Activated CD8-positive, alpha-beta T cell treated with anti-CD3 and anti-CD28 coated beads for 36 hours (primary cell): ENCODE results near the gene FGF14. TPM values are rescaled to one million over a fixed set of nuclear protein-coding genes. Genes with fewer than 3 reads are reported as not detected.

Source experiments
- ATAC-seq: fragments of 200-7000 bp; cut with Tn5 transposase; one replicate; pipeline ENCODE4 v1.10.0; 2021; ENCODE audit warnings: mild to moderate bottlenecking, moderate library complexity
- CTCF ChIA-PET: fragments of 350-600 bp; sonication (Branson Sonifier 250); formaldehyde crosslinking; loops from one replicate; lab custom pipeline; 2021; ENCODE audit warnings: antibody characterized with exemption; lab: Charles Lee
- POLR2A ChIA-PET: fragments of 350-600 bp; sonication (Branson Sonifier 250); formaldehyde crosslinking; loops from one replicate; lab custom pipeline; 2021; ENCODE audit warnings: antibody characterized with exemption; lab: Charles Lee
- DNase-seq: peaks from one replicate; pipeline ENCODE4 v3.0.0-alpha.2; 2020
- H3K27ac Mint-ChIP-seq: one replicate; pipeline ENCODE4 v1.8.0; 2021; ENCODE audit warnings: mild to moderate bottlenecking, mixed read lengths
- H3K27me3 Mint-ChIP-seq: one replicate; pipeline ENCODE4 v1.8.0; 2021; ENCODE audit warnings: mixed read lengths
- H3K36me3 Mint-ChIP-seq: one replicate; pipeline ENCODE4 v1.8.0; 2021; ENCODE audit warnings: low read depth, mixed read lengths
- H3K4me1 Mint-ChIP-seq: one replicate; pipeline ENCODE4 v1.8.0; 2021; ENCODE audit warnings: low read depth, mixed read lengths
- H3K4me3 Mint-ChIP-seq: one replicate; pipeline ENCODE4 v1.8.0; 2021; ENCODE audit warnings: mild to moderate bottlenecking, moderate library complexity, mixed read lengths
- H3K9me3 Mint-ChIP-seq: one replicate; pipeline ENCODE4 v1.8.0; 2021; ENCODE audit warnings: mixed read lengths
- intact Hi-C: fragments of 100-400 bp; cut with micrococcal nuclease; formaldehyde crosslinking; loops from one replicate; pipeline ENCODE4 v1.10.0; 2022
- total RNA-seq, 2 experiments: library from RNA; stranded (reverse); gene quantifications; one replicate each; pipeline ENCODE4 v1.2.3, GENCODE V29; 2021
- TF ChIP-seq, protein P1 (sequence below): fragments of 200-600 bp; IDR thresholded peaks from one replicate; pipeline ENCODE4 v1.8.0; 2022; ENCODE audit warnings: antibody characterized with exemption, mild to moderate bottlenecking

Gene FGF14
- total RNA-seq, 2 experiments from 2014 or later: not detected

DNA sequence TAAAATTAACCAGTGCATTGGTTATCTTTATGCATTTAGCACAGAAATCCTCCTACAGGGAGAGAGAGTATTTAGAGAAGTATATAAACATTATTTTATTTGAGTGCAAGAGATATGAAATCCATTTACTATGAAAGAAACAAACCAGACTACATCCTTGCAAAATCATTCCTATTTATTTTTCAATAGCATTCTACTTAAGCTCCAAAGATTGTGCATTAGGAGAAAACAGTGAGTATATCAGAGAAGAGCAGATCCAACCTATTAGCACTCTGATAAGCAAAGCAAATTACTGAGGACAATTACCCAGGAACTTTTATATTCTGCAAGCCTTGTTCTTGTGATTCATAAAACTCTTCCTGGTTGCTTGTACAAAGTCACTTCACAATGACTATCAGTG, 256.1 kb downstream of the FGF14 start:
- no peak for DNase-seq
- ChIA-PET CTCF (interaction anchor here (1.2 kb wide), 1 partner anchor 13 kb away, joined by 3 read pairs; no protein-coding TSS in a partner anchor), POLR2A (interaction anchor here (0.8 kb wide), 1 partner anchor 35 kb away, joined by 3 read pairs; no protein-coding TSS in a partner anchor)
- intact Hi-C loops: no loop called here
- no peak overlapping the region for H3K27ac Mint-ChIP-seq
- H3K36me3 Mint-ChIP-seq: no peaks in the 10 kb centered on the region
- no peaks in the 10 kb centered on the region for H3K9me3 Mint-ChIP-seq
- no peak for ATAC-seq
- no peak overlapping the region for H3K4me3 Mint-ChIP-seq
- TF ChIP-seq, protein P1, sequence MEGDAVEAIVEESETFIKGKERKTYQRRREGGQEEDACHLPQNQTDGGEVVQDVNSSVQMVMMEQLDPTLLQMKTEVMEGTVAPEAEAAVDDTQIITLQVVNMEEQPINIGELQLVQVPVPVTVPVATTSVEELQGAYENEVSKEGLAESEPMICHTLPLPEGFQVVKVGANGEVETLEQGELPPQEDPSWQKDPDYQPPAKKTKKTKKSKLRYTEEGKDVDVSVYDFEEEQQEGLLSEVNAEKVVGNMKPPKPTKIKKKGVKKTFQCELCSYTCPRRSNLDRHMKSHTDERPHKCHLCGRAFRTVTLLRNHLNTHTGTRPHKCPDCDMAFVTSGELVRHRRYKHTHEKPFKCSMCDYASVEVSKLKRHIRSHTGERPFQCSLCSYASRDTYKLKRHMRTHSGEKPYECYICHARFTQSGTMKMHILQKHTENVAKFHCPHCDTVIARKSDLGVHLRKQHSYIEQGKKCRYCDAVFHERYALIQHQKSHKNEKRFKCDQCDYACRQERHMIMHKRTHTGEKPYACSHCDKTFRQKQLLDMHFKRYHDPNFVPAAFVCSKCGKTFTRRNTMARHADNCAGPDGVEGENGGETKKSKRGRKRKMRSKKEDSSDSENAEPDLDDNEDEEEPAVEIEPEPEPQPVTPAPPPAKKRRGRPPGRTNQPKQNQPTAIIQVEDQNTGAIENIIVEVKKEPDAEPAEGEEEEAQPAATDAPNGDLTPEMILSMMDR: no peak
- no peaks in the 10 kb centered on the region for H3K27me3 Mint-ChIP-seq
- H3K4me1 Mint-ChIP-seq: no peaks in the 10 kb centered on the region

DNA sequence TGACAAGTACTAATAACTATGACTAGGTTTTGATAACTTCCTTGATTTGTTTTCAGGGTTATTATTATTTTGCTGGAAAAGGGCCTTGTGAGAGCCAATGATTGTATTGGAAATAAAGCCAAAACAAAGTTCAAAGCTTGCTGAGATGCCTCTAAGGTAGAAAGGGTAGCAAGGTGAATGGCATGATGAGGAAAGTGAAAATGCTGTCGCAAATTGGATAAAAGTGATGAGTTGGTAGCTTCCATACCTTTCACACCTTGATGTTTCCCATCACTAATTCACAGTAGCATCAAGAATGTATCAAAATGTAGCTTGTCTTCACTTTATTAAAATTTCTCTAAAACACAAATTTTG, 259.4 kb downstream of the FGF14 start:
- H3K27me3 Mint-ChIP-seq: no peaks in the 10 kb centered on the region
- CTCF ChIA-PET: interaction anchor here (0.9 to 2.1 kb wide), 4 partner anchors 8 to 414 kb away, joined by 4 to 9 read pairs (median 6); no protein-coding TSS in a partner anchor
- TF ChIP-seq, protein P1: no peak

DNA sequence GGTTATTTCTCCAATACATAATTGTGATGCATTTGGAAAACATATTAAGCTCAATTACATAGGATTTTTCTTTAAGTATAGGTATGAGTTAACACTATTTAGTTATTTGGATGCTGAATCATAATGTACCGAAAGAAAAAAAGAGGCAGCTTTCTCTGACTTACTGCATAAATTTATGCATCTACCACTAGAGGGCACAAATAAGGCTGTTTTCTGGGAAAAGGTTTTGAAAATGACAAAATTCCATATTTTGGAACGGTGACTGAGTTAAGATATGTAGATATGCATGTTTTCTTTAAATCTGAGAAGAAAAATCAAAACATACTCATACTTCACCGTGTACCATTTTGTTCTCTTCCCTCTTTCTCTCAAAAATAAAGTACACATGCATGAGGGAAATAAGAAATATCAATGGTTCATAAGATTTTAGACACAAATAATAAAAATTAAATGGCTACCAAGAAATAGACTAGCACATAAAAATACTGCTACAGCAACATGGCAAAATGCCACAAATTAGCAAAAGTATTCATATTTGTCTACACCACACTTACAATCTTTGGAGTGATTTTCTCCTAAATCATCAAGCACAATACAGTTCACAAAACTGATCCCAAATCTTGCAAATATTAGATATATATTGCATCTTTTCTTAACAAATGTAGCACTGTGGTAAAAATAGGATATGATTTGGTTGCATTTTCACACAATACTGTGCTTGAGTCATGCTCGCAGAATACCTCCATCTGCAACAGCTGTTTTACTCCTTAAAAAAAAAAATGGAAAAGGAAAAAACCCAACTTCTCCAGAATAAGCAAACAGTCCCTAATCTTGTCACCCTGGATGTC, 260.0 kb downstream of the FGF14 start:
- no peak overlapping the region for H3K4me3 Mint-ChIP-seq
- POLR2A ChIA-PET: no interaction called here
- DNase-seq: no peak
- no peak for ATAC-seq
- intact Hi-C loops: loop anchor here (5.0 kb wide), 1 partner anchor 315 kb away; no protein-coding TSS in a partner anchor
- TF ChIP-seq, protein P1: peak; percentile 71
- CTCF ChIA-PET: interaction anchor here (0.7 to 2.1 kb wide), 11 partner anchors 9 to 997 kb away, joined by 3 to 9 read pairs (median 5); no protein-coding TSS in a partner anchor
- H3K27ac Mint-ChIP-seq: no peak overlapping the region
- H3K36me3 Mint-ChIP-seq: no peaks in the 10 kb centered on the region
- no peaks in the 10 kb centered on the region for H3K9me3 Mint-ChIP-seq
- H3K27me3 Mint-ChIP-seq: no peaks in the 10 kb centered on the region
- H3K4me1 Mint-ChIP-seq: no peaks in the 10 kb centered on the region

More for the DNA sequence above, 259.4 kb downstream of the FGF14 start:
- ATAC-seq: no peak
- no peak for DNase-seq
- intact Hi-C loops: loop anchor here (5.0 kb wide), 1 partner anchor 315 kb away; no protein-coding TSS in a partner anchor
- no peaks in the 10 kb centered on the region for H3K9me3 Mint-ChIP-seq
- H3K27ac Mint-ChIP-seq: no peak overlapping the region
- H3K36me3 Mint-ChIP-seq: no peaks in the 10 kb centered on the region
- H3K4me1 Mint-ChIP-seq: no peaks in the 10 kb centered on the region
- POLR2A ChIA-PET: no interaction called here
- no peak overlapping the region for H3K4me3 Mint-ChIP-seq

DNA sequence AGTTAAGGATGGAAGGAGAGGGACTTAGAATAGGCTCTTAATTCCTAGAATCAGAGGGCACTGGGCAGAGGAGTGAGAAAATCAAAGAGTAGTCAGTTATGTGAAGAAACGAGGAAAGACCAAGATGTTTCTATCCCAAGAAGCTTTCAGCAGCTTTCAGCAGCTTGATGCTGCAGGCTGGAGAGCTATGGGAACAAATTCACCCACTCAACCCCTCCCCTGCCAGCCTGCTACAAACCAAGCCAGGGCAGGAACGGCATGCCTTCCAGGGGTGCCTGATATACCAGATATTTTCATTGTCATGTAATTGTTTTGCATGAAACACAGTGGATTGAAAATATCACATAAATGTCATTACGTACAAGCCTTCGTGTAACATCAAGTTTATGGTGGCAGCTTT, 262.2 kb downstream of the FGF14 start:
- no peak overlapping the region for H3K27ac Mint-ChIP-seq

More for the DNA sequence above, 262.2 kb downstream of the FGF14 start:
- intact Hi-C loops: loop anchor here (5.0 kb wide), 1 partner anchor 318 kb away; no protein-coding TSS in a partner anchor
- Mint-ChIP-seq H3K4me3 (no peak overlapping the region), H3K27me3 (peaks cover 2% of the 10 kb centered on the region), H3K36me3 (no peaks in the 10 kb centered on the region), H3K9me3 (no peaks in the 10 kb centered on the region), H3K4me1 (no peaks in the 10 kb centered on the region)
- ATAC-seq: no peak
- POLR2A ChIA-PET: no interaction called here
- TF ChIP-seq, protein P1: no peak
- no peak for DNase-seq
- CTCF ChIA-PET: interaction anchor here (1.2 kb wide), 1 partner anchor 15 kb away, joined by 5 read pairs; no protein-coding TSS in a partner anchor
